Adrenal gland (tissue), 5 donors: ENCODE data around the gene UBE2Q2.
"Not testable (repeated sequence)": the region's sequence is repeated elsewhere in the genome, so short reads cannot be mapped to it uniquely, and the experiment has no call there.

Experiments used
- CTCF ChIP-seq, 6 experiments: fragments of 450-650 bp in 4 of 6; fragments of 200-600 bp in 2 of 6; sonication (generic) in 1 of 6; IDR thresholded peaks; 1 replicate in 5 of 6; 2 replicates in 1 of 6; pipeline versions ENCODE4 v1.5.1 to v1.8.0; 2016 to 2021; ENCODE audit warnings: antibody characterized with exemption in 6 of 6, mild to moderate bottlenecking in 2 of 6, moderate library complexity in 1 of 6
- POLR2A ChIP-seq, 2 donors: fragments of 450-650 bp; IDR thresholded peaks; one replicate each; pipeline ENCODE4 v1.6.1; 2017; ENCODE audit warnings: antibody characterized with exemption in 2 of 2, mild to moderate bottlenecking in 2 of 2, moderate library complexity in 1 of 2
- donor health status: DM: no; HTN: no; CAD: no.

- not testable (repeated sequence) for TF ChIP-seq CTCF, POLR2A (IDR thresholded peaks at IDR 0.05)
These were observed 46.1 kb upstream of the UBE2Q2 start for GRCh38 chr15:75797146-75797545.
